Measurements from ENCODE around the gene TMPRSS9.

DNA sequence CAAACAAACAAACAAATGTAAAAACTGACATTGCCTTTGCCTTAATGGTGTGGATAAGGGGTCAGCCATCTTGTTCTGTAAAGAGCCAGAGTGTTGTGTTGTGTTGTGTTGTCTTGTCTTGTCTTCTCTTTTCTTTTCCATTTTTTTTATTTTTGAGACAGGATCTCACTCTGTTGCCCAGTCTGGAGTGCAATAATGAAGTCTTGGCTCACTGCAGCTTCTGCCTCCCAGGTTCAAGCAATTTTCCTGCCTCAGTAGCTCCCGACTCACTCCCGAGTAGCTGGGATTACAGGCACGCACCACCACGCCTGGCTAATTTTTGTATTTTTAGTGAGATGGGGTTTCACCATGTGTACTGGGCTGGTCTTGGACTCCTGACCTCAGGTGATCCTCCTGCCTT, 39.5 kb downstream of the TMPRSS9 start:
- TF ChIP-seq, protein P1, sequence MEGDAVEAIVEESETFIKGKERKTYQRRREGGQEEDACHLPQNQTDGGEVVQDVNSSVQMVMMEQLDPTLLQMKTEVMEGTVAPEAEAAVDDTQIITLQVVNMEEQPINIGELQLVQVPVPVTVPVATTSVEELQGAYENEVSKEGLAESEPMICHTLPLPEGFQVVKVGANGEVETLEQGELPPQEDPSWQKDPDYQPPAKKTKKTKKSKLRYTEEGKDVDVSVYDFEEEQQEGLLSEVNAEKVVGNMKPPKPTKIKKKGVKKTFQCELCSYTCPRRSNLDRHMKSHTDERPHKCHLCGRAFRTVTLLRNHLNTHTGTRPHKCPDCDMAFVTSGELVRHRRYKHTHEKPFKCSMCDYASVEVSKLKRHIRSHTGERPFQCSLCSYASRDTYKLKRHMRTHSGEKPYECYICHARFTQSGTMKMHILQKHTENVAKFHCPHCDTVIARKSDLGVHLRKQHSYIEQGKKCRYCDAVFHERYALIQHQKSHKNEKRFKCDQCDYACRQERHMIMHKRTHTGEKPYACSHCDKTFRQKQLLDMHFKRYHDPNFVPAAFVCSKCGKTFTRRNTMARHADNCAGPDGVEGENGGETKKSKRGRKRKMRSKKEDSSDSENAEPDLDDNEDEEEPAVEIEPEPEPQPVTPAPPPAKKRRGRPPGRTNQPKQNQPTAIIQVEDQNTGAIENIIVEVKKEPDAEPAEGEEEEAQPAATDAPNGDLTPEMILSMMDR (IDR thresholded peaks at IDR 0.05), result no peak
- no peak for TF ChIP-seq POLR2A (IDR thresholded peaks at IDR 0.05)

Data from thyroid gland (tissue), 4 donors.